Skeletal muscle satellite cell (primary cell): Measurements from ENCODE around the gene GIGYF1.
A peak's percentile ranks its signal among the peaks of the same experiment; 100 is the strongest.

ENCODE experiments used
- H3K27me3 ChIP-seq: 2 replicates; pipeline ENCODE4 v1.7.0; 2013; ENCODE audit warnings: low read length; ENCODE audit not compliant: control insufficient read depth, insufficient read depth
- H3K36me3 ChIP-seq: 2 replicates; pipeline ENCODE4 v1.7.0; 2013; ENCODE audit warnings: mild to moderate bottlenecking, control low read depth, low read length; ENCODE audit not compliant: insufficient read depth
- H3K4me1 ChIP-seq: 2 replicates; pipeline ENCODE4 v1.7.0; 2013; ENCODE audit warnings: low read length; ENCODE audit not compliant: control insufficient read depth, insufficient read depth
- H3K4me2 ChIP-seq: 2 replicates; pipeline ENCODE4 v1.7.0; 2013; ENCODE audit warnings: mild to moderate bottlenecking, low read length
- H3K4me3 ChIP-seq: 2 replicates; pipeline ENCODE4 v1.7.0; 2013; ENCODE audit warnings: low read length
- H3K9ac ChIP-seq: 2 replicates; pipeline ENCODE4 v1.7.0; 2013; ENCODE audit warnings: mild to moderate bottlenecking, low read depth, low read length, moderate library complexity
- H3K9me3 ChIP-seq: replicated peaks from 2 replicates; pipeline ENCODE4 v1.7.0; 2013; ENCODE audit warnings: mild to moderate bottlenecking, control low read depth, low read length

The GIGYF1 gene

DNA sequence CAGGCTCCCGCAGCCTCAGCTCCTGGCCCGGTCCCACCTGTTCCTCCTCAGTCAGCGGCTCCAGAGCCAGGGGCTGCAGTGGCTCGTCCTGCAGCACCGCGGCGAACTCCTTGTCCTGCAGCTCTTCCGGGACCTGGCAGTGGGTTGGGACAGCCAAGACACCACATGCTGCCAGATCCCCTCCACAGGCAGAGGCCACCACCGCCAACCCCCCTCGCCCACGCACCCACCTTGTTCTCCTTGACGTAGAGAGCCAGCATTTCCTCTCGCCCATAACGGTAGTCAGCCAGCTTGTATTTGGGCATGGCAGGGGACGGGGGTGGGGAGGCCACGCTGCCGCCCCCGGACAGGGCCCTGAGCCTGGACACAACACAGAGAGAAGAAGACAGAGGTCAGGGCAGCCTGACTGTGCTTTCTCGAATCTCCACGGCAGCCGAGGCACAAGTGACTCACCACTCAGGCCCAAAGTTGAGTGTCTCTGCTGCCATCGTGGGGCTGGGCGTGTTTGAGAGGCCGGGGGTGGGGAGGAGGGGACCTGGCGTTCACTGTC is 6.2 kb downstream of the GIGYF1 start:
- no peak overlapping the region for H3K4me3 ChIP-seq
- H3K4me1 ChIP-seq = peaks cover 28% of the 10 kb centered on the region
- H3K36me3 ChIP-seq = peaks cover 46% of the 10 kb centered on the region
- no peaks in the 10 kb centered on the region for H3K9me3 ChIP-seq
- peak overlapping the region; percentile 54 for H3K4me2 ChIP-seq
- H3K9ac ChIP-seq = no peak overlapping the region
- no peaks in the 10 kb centered on the region for H3K27me3 ChIP-seq

DNA sequence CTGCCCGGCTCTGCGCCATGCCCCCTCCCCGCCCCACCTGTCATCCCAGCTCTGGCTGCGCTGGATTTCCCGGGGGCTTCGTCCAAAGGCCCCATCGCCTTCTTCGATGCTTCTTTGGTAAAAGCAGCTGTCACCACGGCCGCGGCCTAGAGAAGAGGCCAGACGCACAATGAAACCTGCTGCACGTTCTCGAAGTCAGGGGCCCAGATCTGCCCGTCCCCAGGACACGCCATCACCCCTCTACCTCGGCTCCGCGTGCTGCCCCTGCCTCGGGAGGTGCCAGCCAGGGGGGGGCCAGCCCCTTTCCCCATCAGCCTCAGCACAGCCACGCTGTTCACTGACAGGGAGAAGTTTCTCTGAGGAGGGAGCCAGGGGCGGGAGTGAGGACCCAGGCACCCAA is 6.8 kb downstream of the GIGYF1 start:
- peaks cover 52% of the 10 kb centered on the region for H3K36me3 ChIP-seq
- H3K9me3 ChIP-seq = no peaks in the 10 kb centered on the region
- H3K4me2 ChIP-seq = no peak overlapping the region
- no peaks in the 10 kb centered on the region for H3K27me3 ChIP-seq
- no peak overlapping the region for H3K9ac ChIP-seq
- no peak overlapping the region for H3K4me3 ChIP-seq
- H3K4me1 ChIP-seq = peaks cover 26% of the 10 kb centered on the region

DNA sequence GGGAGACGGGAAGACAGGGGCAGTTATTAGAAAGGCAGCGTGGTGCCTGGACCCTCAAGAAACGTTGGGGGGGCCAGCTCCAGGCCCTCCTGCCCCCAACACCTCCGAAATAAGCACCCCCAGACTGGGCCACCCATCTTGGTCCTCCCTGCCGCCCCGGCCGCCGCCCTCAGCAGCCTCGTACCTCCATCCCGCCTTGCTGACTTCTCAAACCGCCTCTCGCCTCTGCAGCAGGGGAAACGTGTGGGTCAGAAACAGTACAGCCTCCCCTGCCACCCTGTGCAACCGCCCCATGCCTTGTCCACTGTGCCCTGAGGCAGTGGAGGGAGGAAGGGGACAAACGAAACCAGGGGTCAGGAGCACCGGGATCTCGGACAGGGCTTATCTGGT is 7.2 kb downstream of the GIGYF1 start:
- no peaks in the 10 kb centered on the region for H3K9me3 ChIP-seq
- H3K36me3 ChIP-seq = peaks cover 56% of the 10 kb centered on the region
- no peak overlapping the region for H3K4me2 ChIP-seq
- H3K9ac ChIP-seq = no peak overlapping the region
- no peak overlapping the region for H3K4me3 ChIP-seq
- H3K4me1 ChIP-seq = peaks cover 26% of the 10 kb centered on the region
- H3K27me3 ChIP-seq = no peaks in the 10 kb centered on the region

DNA sequence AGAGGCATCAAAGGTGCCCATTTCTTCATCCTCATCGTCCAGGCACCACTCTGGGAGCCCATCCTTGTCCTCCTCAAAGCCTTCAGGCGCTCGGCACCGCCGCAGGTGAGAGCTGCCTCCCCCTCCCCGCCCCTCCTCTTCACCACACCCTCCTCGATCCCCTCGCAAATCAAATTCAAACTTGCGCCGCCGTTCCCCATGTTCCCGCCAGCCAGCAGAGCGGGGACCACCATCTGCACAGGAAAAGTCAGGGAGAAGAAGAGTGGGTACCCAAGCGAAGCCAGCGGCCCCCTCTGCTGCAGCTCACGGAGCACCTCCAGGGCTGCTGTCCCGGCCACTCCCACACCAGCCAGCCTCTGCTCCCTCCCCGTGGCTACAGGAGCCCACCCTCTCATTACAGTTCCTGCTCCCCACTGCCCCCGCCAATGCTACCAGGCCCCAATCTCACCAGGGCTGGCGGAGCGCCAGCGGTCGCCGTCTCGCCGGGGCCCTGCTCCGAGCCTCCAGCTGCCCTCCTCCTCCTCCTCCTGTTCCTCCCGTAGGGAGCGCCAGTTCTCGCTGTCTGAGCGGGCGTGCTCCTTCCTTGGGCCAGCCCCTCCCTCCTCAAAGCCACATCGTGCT is 7.7 kb downstream of the GIGYF1 start:
- Histone ChIP-seq H3K36me3 (peaks cover 61% of the 10 kb centered on the region), H3K9me3 (no peaks in the 10 kb centered on the region), H3K4me2 (no peak overlapping the region), H3K4me3 (no peak overlapping the region), H3K9ac (no peak overlapping the region), H3K27me3 (no peaks in the 10 kb centered on the region), H3K4me1 (peaks cover 23% of the 10 kb centered on the region)

DNA sequence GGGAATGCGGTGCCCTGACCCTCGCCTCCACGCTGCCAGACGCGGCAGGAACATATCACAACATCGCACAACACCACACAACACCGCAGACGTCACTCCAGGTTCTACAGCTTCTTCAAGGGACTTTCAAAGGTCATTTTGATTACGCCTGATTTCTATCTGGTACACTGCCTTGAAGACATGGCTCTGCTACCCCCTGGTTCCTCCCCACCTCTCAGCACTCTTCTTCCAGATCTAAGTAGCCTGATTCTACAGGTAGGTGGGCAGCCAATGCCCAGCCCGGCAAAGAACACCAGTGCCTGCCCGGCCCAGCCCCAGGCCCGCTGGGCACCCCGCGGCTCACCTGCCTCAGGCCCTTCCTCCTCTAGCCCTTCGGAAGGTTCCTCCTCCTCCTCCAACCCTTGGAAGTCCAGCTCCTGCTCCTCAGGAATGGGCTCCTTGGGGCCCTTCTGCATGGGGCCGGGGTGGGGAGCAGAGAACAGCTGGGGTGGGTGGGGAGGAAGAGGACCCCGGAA is 8.4 kb downstream of the GIGYF1 start:
- Histone ChIP-seq H3K27me3 (no peaks in the 10 kb centered on the region), H3K4me2 (no peak overlapping the region), H3K4me3 (no peak overlapping the region), H3K9ac (no peak overlapping the region), H3K9me3 (no peaks in the 10 kb centered on the region), H3K4me1 (peaks cover 21% of the 10 kb centered on the region), H3K36me3 (peaks cover 63% of the 10 kb centered on the region)

- no peak overlapping the region for H3K4me3 ChIP-seq
- no peaks in the 10 kb centered on the region for H3K27me3 ChIP-seq
- no peak overlapping the region for H3K4me2 ChIP-seq
- H3K9me3 ChIP-seq = no peaks in the 10 kb centered on the region
- H3K36me3 ChIP-seq = peaks cover 69% of the 10 kb centered on the region
- peaks cover 26% of the 10 kb centered on the region for H3K4me1 ChIP-seq
- H3K9ac ChIP-seq = no peak overlapping the region
Observed at GRCh38 chr7:100685049-100685605, 8.9 kb downstream of the GIGYF1 start.

- H3K36me3 ChIP-seq = peaks cover 74% of the 10 kb centered on the region
- peaks cover 26% of the 10 kb centered on the region for H3K4me1 ChIP-seq
- no peak overlapping the region for H3K4me2 ChIP-seq
- H3K4me3 ChIP-seq = no peak overlapping the region
- no peak overlapping the region for H3K9ac ChIP-seq
- no peaks in the 10 kb centered on the region for H3K27me3 ChIP-seq
- H3K9me3 ChIP-seq = no peaks in the 10 kb centered on the region
Observed at GRCh38 chr7:100684534-100685042, 9.5 kb downstream of the GIGYF1 start.

- Histone ChIP-seq H3K4me1 (peaks cover 26% of the 10 kb centered on the region), H3K4me3 (no peak overlapping the region), H3K27me3 (no peaks in the 10 kb centered on the region), H3K4me2 (no peak overlapping the region), H3K9ac (no peak overlapping the region), H3K36me3 (peaks cover 75% of the 10 kb centered on the region), H3K9me3 (no peaks in the 10 kb centered on the region)
Observed at GRCh38 chr7:100683659-100684533, 10.2 kb downstream of the GIGYF1 start.

GRCh38 chr7:100682991-100683658 is 10.9 kb downstream of the GIGYF1 start:
- Histone ChIP-seq H3K4me3 (no peak overlapping the region), H3K9ac (no peak overlapping the region), H3K9me3 (no peaks in the 10 kb centered on the region), H3K4me2 (no peak overlapping the region), H3K27me3 (no peaks in the 10 kb centered on the region), H3K36me3 (peaks cover 77% of the 10 kb centered on the region), H3K4me1 (peaks cover 23% of the 10 kb centered on the region)

DNA sequence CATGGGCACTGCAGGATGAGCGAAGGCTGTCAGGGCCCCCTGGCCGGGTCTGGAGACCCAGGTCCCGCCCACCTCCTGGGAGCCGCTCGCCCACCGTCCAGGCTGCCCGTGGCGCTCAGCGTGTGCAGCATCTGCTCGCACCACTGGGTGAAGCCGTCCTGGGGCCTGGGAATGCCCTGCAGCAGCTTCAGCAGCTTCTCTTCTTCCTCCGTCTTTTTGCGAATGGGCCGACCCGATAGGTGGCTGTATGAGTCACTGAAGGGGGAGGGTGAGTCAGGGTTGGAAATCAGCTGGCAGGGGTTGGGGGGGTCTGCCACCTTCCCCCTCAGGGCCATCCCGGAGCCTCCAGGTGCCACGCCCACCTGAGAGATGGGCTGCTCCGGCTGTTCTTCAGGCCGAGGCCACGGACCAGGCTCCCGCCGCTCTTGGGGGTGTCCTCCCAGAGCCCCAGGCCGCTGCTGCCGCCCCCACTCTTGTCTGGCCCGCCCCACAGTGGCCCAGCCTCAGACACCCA is 11.8 kb downstream of the GIGYF1 start:
- H3K36me3 ChIP-seq = peaks cover 82% of the 10 kb centered on the region
- no peak overlapping the region for H3K4me3 ChIP-seq
- H3K27me3 ChIP-seq = no peaks in the 10 kb centered on the region
- H3K4me1 ChIP-seq = peaks cover 16% of the 10 kb centered on the region
- H3K9ac ChIP-seq = no peak overlapping the region
- H3K9me3 ChIP-seq = no peaks in the 10 kb centered on the region
- H3K4me2 ChIP-seq = no peak overlapping the region
